Embryonic facial prominence (tissue), 1 donor: ENCODE data around the gene FBN1.

Experiments used
- DNase-seq: peaks from one replicate; pipeline ENCODE4 v3.0.0-alpha.2; 2016; ENCODE audit errors: extremely low spot score

FBN1 gene

GRCh38 chr15:48367483-48367882 is 278.0 kb downstream of the FBN1 start:
- DNase-seq: no peak

- DNase-seq: no peak
These were observed 278.8 kb downstream of the FBN1 start for GRCh38 chr15:48366584-48367312.

- no peak for DNase-seq
These were observed 279.9 kb downstream of the FBN1 start for GRCh38 chr15:48365575-48365974.

- no peak for DNase-seq
These were observed 282.0 kb downstream of the FBN1 start for GRCh38 chr15:48363474-48363873.

GRCh38 chr15:48361685-48362084 is 283.8 kb downstream of the FBN1 start:
- DNase-seq: no peak

- no peak for DNase-seq
These were observed 284.7 kb downstream of the FBN1 start for GRCh38 chr15:48360841-48361240.
